ENCODE results near the gene ZBTB7C. TPM values are rescaled to one million over a fixed set of nuclear protein-coding genes. Genes with fewer than 3 reads are reported as not detected.

Gene ZBTB7C
- total RNA-seq, 1 experiment from 2014 or later: not detected

DNA sequence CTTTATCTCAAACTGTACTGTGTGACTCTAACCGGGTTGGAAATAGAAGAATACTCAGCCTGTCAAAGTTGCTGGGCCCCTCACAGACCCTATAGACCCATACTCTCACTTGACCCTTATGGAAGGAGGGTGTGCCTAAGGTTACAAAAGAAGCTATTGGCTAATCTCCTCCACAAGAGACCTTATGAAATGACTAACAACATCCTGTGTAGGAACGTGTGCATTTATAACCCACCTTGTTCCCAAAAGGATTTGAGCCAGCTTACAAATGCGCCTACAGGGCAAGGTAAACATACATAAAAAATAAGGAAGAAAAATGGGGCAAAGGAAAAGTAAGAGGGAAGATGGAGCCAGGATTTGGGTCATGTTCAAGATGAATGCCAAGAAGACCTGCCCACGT is 253.3 kb downstream of the ZBTB7C start:
- TF ChIP-seq CTCF (IDR thresholded peaks at IDR 0.05; ENCODE audit: unreplicated experiment): no peak

DNA sequence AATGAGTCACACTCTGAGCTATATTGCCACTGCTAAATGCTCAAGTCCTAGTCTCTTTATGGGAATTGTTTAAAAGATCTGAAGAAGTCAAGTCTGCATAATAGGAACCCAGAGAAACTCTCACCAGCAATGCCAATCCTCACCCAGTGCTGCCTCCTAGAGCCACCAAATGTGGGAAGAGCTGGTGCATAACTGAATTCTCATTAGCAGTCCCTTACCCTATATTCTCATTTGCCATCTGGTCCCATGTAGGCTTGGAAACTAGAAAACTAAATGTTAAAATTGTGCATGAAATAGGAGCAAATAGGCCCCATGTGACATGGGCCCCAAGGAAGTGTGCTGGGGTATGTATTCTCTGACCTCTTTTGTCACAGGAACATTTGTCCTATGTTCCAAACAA is 254.4 kb downstream of the ZBTB7C start:
- Mint-ChIP-seq H3K4me1 (ENCODE audit: low read depth, unreplicated experiment) (peaks cover 9% of the 10 kb centered on the region), H3K27ac (ENCODE audit: unreplicated experiment) (no peak overlapping the region)
- no TSS peak for BruUV-seq (replicated peaks)

More for the DNA sequence above, 253.3 kb downstream of the ZBTB7C start:
- Mint-ChIP-seq H3K9me3 (ENCODE audit: low read depth, unreplicated experiment) (no peaks in the 10 kb centered on the region), H3K36me3 (ENCODE audit: insufficient read depth, unreplicated experiment) (no peaks in the 10 kb centered on the region), H3K4me1 (ENCODE audit: low read depth, unreplicated experiment) (peaks cover 9% of the 10 kb centered on the region), H3K4me3 (ENCODE audit: low read depth, unreplicated experiment) (no peak overlapping the region), H3K27me3 (ENCODE audit: unreplicated experiment) (peaks cover 99% of the 10 kb centered on the region), H3K27ac (ENCODE audit: unreplicated experiment) (no peak overlapping the region)
- CTCF ChIA-PET: no interaction called here
- intact Hi-C loops (cut with micrococcal nuclease; ENCODE audit: unreplicated experiment): no loop called here
- no peak for DNase-seq
- no TSS peak for BruUV-seq (replicated peaks)

DNA sequence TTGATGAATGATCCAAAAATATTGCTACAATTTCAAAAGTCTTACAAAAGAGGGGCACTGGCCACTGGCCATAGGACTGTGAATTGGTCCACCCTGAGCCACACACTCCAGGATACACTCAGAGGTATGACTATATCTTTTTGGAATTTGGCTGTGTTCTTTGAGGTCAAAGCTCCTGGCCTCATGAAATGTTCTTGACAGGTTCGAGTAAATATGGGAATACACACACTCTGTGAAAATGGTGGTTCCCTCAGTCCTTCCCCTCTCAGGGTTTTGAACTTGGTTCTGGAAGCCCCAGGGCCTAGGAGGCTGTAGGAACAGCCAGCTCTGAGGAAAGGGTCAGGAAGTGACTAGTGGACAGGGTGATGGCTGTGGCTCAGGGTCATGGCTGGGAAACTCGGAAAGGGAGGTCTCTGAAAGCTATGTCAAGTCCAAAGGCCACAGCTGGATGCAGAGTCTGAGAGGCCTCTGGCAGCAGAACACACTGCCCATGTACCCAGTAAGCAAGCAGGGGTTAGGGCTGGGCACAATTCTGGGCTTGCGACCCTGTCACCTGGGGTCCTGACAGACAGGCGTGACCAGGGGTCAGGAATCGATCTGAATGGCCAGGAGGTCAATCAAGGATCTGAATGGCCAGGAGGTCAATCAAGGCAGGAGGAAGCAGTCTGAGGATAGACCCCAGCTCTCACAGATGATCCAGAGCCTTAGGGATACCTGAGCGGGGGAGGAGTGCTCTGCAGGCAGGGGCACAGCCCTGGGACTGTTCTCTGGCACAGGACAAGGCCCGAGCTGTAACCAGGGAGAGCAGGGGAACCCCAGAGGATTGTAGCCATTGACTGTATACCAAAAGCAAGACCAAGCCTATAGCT is 255.3 kb downstream of the ZBTB7C start:
- H3K4me1 Mint-ChIP-seq (ENCODE audit: low read depth, unreplicated experiment): peaks cover 9% of the 10 kb centered on the region

More for the DNA sequence above, 254.4 kb downstream of the ZBTB7C start:
- intact Hi-C loops (cut with micrococcal nuclease; ENCODE audit: unreplicated experiment): no loop called here
- no peaks in the 10 kb centered on the region for H3K36me3 Mint-ChIP-seq (ENCODE audit: insufficient read depth, unreplicated experiment)
- CTCF ChIA-PET: no interaction called here
- TF ChIP-seq CTCF (IDR thresholded peaks at IDR 0.05; ENCODE audit: unreplicated experiment): no peak
- DNase-seq: no peak
- H3K9me3 Mint-ChIP-seq (ENCODE audit: low read depth, unreplicated experiment): no peaks in the 10 kb centered on the region
- peaks cover 89% of the 10 kb centered on the region for H3K27me3 Mint-ChIP-seq (ENCODE audit: unreplicated experiment)
- no peak overlapping the region for H3K4me3 Mint-ChIP-seq (ENCODE audit: low read depth, unreplicated experiment)

DNA sequence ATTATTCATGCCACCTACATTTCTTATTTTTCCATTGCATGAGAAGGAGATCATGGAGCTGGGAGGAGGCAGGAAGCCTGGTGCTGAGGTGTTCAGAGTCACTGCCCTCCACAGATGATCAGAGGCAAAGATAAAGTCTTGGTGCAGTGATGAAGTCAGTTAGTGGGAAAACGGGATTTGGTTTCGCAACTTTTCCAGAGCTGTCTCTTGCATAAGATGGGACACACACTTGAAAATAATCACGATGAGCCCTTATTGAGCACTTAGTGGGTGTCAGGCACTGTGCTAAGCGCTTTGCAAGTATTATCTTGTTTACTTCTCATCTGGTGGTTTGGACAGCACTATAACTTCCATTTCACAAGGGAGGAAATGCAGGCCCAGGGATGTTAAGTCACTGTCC is 256.6 kb downstream of the ZBTB7C start:
- peaks cover 80% of the 10 kb centered on the region for H3K27me3 Mint-ChIP-seq (ENCODE audit: unreplicated experiment)
- intact Hi-C loops (cut with micrococcal nuclease; ENCODE audit: unreplicated experiment): no loop called here
- no peaks in the 10 kb centered on the region for H3K9me3 Mint-ChIP-seq (ENCODE audit: low read depth, unreplicated experiment)
- BruUV-seq (replicated peaks): no TSS peak
- H3K4me1 Mint-ChIP-seq (ENCODE audit: low read depth, unreplicated experiment): peaks cover 9% of the 10 kb centered on the region
- CTCF ChIA-PET: no interaction called here
- no peak for DNase-seq
- H3K36me3 Mint-ChIP-seq (ENCODE audit: insufficient read depth, unreplicated experiment): no peaks in the 10 kb centered on the region
- no peak overlapping the region for H3K4me3 Mint-ChIP-seq (ENCODE audit: low read depth, unreplicated experiment)
- TF ChIP-seq CTCF (IDR thresholded peaks at IDR 0.05; ENCODE audit: unreplicated experiment): no peak
- no peak overlapping the region for H3K27ac Mint-ChIP-seq (ENCODE audit: unreplicated experiment)

More for the DNA sequence above, 255.3 kb downstream of the ZBTB7C start:
- intact Hi-C loops (cut with micrococcal nuclease; ENCODE audit: unreplicated experiment): no loop called here
- H3K4me3 Mint-ChIP-seq (ENCODE audit: low read depth, unreplicated experiment): no peak overlapping the region
- no peak for DNase-seq
- TF ChIP-seq CTCF (IDR thresholded peaks at IDR 0.05; ENCODE audit: unreplicated experiment): no peak
- H3K9me3 Mint-ChIP-seq (ENCODE audit: low read depth, unreplicated experiment): no peaks in the 10 kb centered on the region
- peaks cover 86% of the 10 kb centered on the region for H3K27me3 Mint-ChIP-seq (ENCODE audit: unreplicated experiment)
- CTCF ChIA-PET: no interaction called here
- no TSS peak for BruUV-seq (replicated peaks)
- H3K27ac Mint-ChIP-seq (ENCODE audit: unreplicated experiment): no peak overlapping the region
- H3K36me3 Mint-ChIP-seq (ENCODE audit: insufficient read depth, unreplicated experiment): no peaks in the 10 kb centered on the region

All from Calu3 (cell line).